ENCODE data around the gene SGSH. TPM values are rescaled to one million over a fixed set of nuclear protein-coding genes. Genes with fewer than 3 reads are reported as not detected.

The SGSH gene
- 12.4 and 17.0 TPM in 2 replicates for total RNA-seq

GRCh38 chr17:80220054-80220735 lies at the start of gene SGSH, which contains the start of gene SLC26A11:
TSS of gene SGSH (minus strand) at chr17:80220333. CDS start at chr17:80220313, 20 bp downstream.
TSS of gene SLC26A11 (plus strand) at chr17:80220427. CDS start at chr17:80221561, 1,134 bp downstream.

DNA sequence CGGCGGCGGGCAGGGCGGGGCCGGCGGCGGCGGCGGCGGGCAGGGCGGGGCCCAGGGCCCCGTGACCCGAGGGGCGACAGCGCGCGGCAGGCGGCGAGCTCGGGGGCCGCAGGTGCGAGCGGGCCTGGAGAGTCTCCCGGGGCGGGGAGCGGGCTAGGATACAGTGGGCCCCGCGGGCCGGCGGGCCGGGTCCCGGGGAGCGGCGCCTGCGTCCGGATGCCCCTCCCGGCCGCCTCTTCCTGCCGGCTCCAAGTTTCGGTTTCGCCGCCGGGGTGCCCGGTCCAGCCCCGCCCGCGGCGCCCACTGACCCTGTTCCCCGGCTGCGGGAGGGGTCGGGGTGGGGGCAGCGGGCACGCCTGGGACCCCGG lies 40.6 kb upstream of the SGSH start, which contains the start of gene RNF213:
Gene RNF213, plus strand, starts transcription at position 62 of the 368 bp plus-strand sequence. CDS start 2,830 bp downstream, outside the sequence.

GRCh38 chr17:80169784-80170500 lies 50.2 kb downstream of the SGSH start, which contains the start of gene CARD14:
TSS of gene CARD14 (plus strand) at chr17:80170030. CDS start at chr17:80181439, 11,409 bp downstream.

Other genes starting within 250 kb of the SGSH start
- gene TBC1D16, start 184.5 kb downstream of the SGSH start, total RNA-seq: 27.7 and 29.8 TPM in 2 replicates
- 0.29 and 0.53 TPM in 2 replicates for gene CCDC40, start 183.7 kb downstream of the SGSH start, total RNA-seq
- 53.2 and 61.4 TPM in 2 replicates for gene GAA, start 118.8 kb downstream of the SGSH start, total RNA-seq
- 95.0 and 117 TPM in 2 replicates for gene EIF4A3, start 73.2 kb downstream of the SGSH start, total RNA-seq
- not detected in 2 replicates for gene CARD14, start 50.3 kb downstream of the SGSH start, total RNA-seq
- gene SLC26A11, start 94 bp upstream of the SGSH start, total RNA-seq: 6.6 and 8.1 TPM in 2 replicates
- 36.9 and 42.2 TPM in 2 replicates for gene RNF213, start 40.5 kb upstream of the SGSH start, total RNA-seq
- gene ENDOV, start 194.8 kb upstream of the SGSH start, total RNA-seq: 14.7 and 24.8 TPM in 2 replicates

Data from myometrial cell (primary cell).